Small intestine (tissue), 7 donors: Measurements from ENCODE around the gene PITPNM3. TPM values are rescaled to one million over a fixed set of nuclear protein-coding genes. Genes with fewer than 3 reads are reported as not detected.

Experiments
- DNase-seq, 2 donors: peaks; one replicate each; pipeline versions ENCODE4 v3.0.0 to v3.0.0-alpha.2; 2013
- FAIRE-seq: peaks from 2 replicates; lab custom pipeline; 2012; peaks lifted over from hg19 to GRCh38; lab: Jason Lieb, UNC
- H3K27ac ChIP-seq, 3 donors: one replicate each; pipeline ENCODE4 v1.5.1; 2013; ENCODE audit warnings: low read length in 2 of 3, mild to moderate bottlenecking in 2 of 3, control low read depth in 1 of 3, inconsistent platforms in 1 of 3, low read depth in 1 of 3, moderate library complexity in 1 of 3
- H3K27me3 ChIP-seq, 3 donors: one replicate each; pipeline ENCODE4 v1.6.1; 2013; ENCODE audit warnings: low read length in 3 of 3, inconsistent platforms in 1 of 3; ENCODE audit not compliant: control insufficient read depth in 3 of 3, insufficient read depth in 3 of 3
- H3K36me3 ChIP-seq, 3 donors: one replicate each; pipeline ENCODE4 v1.6.1; 2013; ENCODE audit warnings: low read length in 3 of 3, inconsistent platforms in 1 of 3, low read depth in 1 of 3, mild to moderate bottlenecking in 1 of 3, moderate library complexity in 1 of 3; ENCODE audit not compliant: control insufficient read depth in 3 of 3, insufficient read depth in 2 of 3
- H3K4me1 ChIP-seq, 3 donors: one replicate each; pipeline ENCODE4 v1.6.1; 2013; ENCODE audit warnings: low read length in 2 of 3, inconsistent platforms in 1 of 3, low read depth in 1 of 3, mild to moderate bottlenecking in 1 of 3, moderate library complexity in 1 of 3; ENCODE audit not compliant: control insufficient read depth in 3 of 3, insufficient read depth in 2 of 3
- H3K4me3 ChIP-seq, 3 donors: one replicate each; pipeline ENCODE4 v1.5.1; 2013; ENCODE audit warnings: low read length in 3 of 3, control low read depth in 1 of 3, inconsistent platforms in 1 of 3, low read depth in 1 of 3, mild to moderate bottlenecking in 1 of 3, moderate library complexity in 1 of 3
- H3K9me3 ChIP-seq, 2 donors: one replicate each; pipeline ENCODE4 v1.6.1; 2013; ENCODE audit warnings: low read depth in 1 of 2, low read length in 1 of 2; ENCODE audit not compliant: control insufficient read depth in 2 of 2, insufficient read depth in 1 of 2
- WGBS, 3 donors: extraction: QIAGEN DNeasy Blood & Tissue Kit; methylation state at CpG; one replicate each; pipeline ENCODE4 v1.1.7; 2013; 5-methylcytosine and 5-hydroxymethylcytosine counted together
- polyA plus RNA-seq, 4 donors: library from polyadenylated mRNA; stranded (reverse) in 3 of 4; unstranded in 1 of 4; fragments of 200-250 nt in 3 of 4; fragments of 120-200 nt in 1 of 4; gene quantifications; one replicate each; pipeline versions ENCODE4 v1.2.1 to v1.2.3, GENCODE V29; 2013
- donor health status: healthy with polysubstance abuse.
- donor health status: control.
- donor health status: control.
- donor health status: Bipolar disorder and iron deficiency.
- donor health status: healthy.

Gene PITPNM3
- polyA plus RNA-seq, 4 donors, result 0.22 to 1.7 (median 0.70) TPM

- Histone ChIP-seq H3K4me1 (no peaks in the 10 kb centered on the region), H3K27ac (no peak overlapping the region), H3K4me3 (no peak overlapping the region), H3K9me3 (peaks cover 0 to 7% of the 10 kb centered on the region in 2 donors), H3K36me3 (peaks cover 6 to 35% (median 7%) of the 10 kb centered on the region in 3 donors), H3K27me3 (no peaks in the 10 kb centered on the region)
- FAIRE-seq, result no peak
- 83 to 89% (median 84%) methylated on average over 9 of the region's 9 CpGs for WGBS, 3 donors
- peak in 1 of 2 donors; percentile 26 for DNase-seq
Observed at GRCh38 chr17:6580625-6581024, 24.3 kb upstream of the PITPNM3 start.

- Histone ChIP-seq H3K36me3 (peaks cover 4 to 36% (median 7%) of the 10 kb centered on the region in 3 donors), H3K4me1 (no peaks in the 10 kb centered on the region), H3K4me3 (no peak overlapping the region), H3K27ac (no peak overlapping the region), H3K9me3 (no peaks in the 10 kb centered on the region), H3K27me3 (no peaks in the 10 kb centered on the region)
- no peak for DNase-seq
- FAIRE-seq, result no peak
- WGBS, 3 donors, result 79 to 95% (median 91%) methylated on average over 6 of the region's 6 CpGs
Observed at GRCh38 chr17:6578491-6578890, 22.1 kb upstream of the PITPNM3 start.

- Histone ChIP-seq H3K9me3 (no peaks in the 10 kb centered on the region), H3K4me3 (no peak overlapping the region), H3K27me3 (no peaks in the 10 kb centered on the region), H3K27ac (no peak overlapping the region), H3K4me1 (no peaks in the 10 kb centered on the region), H3K36me3 (peaks cover 2 to 43% (median 7%) of the 10 kb centered on the region in 3 donors)
- WGBS, 3 donors, result 80 to 86% (median 84%) methylated on average over 7 of the region's 7 CpGs
- FAIRE-seq (no peak), DNase-seq (peak; percentile 31 to 38)
Observed at GRCh38 chr17:6577686-6578263, 21.4 kb upstream of the PITPNM3 start.

GRCh38 chr17:6576038-6576785, 19.9 kb upstream of the PITPNM3 start:
- H3K9me3 ChIP-seq, result no peaks in the 10 kb centered on the region
- H3K27me3 ChIP-seq, result no peaks in the 10 kb centered on the region
- no peak overlapping the region for H3K4me3 ChIP-seq
- H3K27ac ChIP-seq, result no peak overlapping the region
- H3K4me1 ChIP-seq, result no peaks in the 10 kb centered on the region
- peaks cover 0 to 43% (median 4%) of the 10 kb centered on the region in 3 donors for H3K36me3 ChIP-seq
- DNase-seq (no peak), FAIRE-seq (no peak)
- 88 to 90% (median 89%) methylated on average over 7 of the region's 7 CpGs for WGBS, 3 donors

GRCh38 chr17:6575596-6575988, 19.2 kb upstream of the PITPNM3 start:
- Histone ChIP-seq H3K9me3 (no peaks in the 10 kb centered on the region), H3K27me3 (no peaks in the 10 kb centered on the region), H3K4me1 (no peaks in the 10 kb centered on the region), H3K27ac (peak overlapping the region in 1 of 3 donors; percentile 32), H3K4me3 (no peak overlapping the region), H3K36me3 (peaks cover 0 to 41% (median 4%) of the 10 kb centered on the region in 3 donors)
- DNase-seq (no peak), FAIRE-seq (no peak)
- 74 to 82% (median 78%) methylated on average over 5 of the region's 5 CpGs for WGBS, 3 donors

GRCh38 chr17:6574687-6575595, 18.6 kb upstream of the PITPNM3 start:
- WGBS, 3 donors, result 51 to 81% (median 66%) methylated on average over 23 of the region's 23 CpGs
- Histone ChIP-seq H3K9me3 (no peaks in the 10 kb centered on the region), H3K36me3 (peaks cover 0 to 40% (median 4%) of the 10 kb centered on the region in 3 donors), H3K27ac (peak overlapping the region in 1 of 3 donors; percentile 32), H3K4me1 (no peaks in the 10 kb centered on the region), H3K4me3 (no peak overlapping the region), H3K27me3 (no peaks in the 10 kb centered on the region)
- DNase-seq (no peak), FAIRE-seq (no peak)

GRCh38 chr17:6573982-6574686, 17.8 kb upstream of the PITPNM3 start:
- FAIRE-seq, result no peak
- H3K27ac ChIP-seq, result no peak overlapping the region
- H3K4me3 ChIP-seq, result no peak overlapping the region
- H3K36me3 ChIP-seq, result peaks cover 0 to 35% (median 0%) of the 10 kb centered on the region in 3 donors
- DNase-seq, result no peak
- 94 to 95% (median 95%) methylated on average over 13 of the region's 13 CpGs for WGBS, 3 donors
- H3K4me1 ChIP-seq, result no peaks in the 10 kb centered on the region
- no peaks in the 10 kb centered on the region for H3K9me3 ChIP-seq
- no peaks in the 10 kb centered on the region for H3K27me3 ChIP-seq
